SU-DHL-6 (cell line): ENCODE results near the gene AP3B2.

Experiments used
- H2AFZ ChIP-seq: fragments of 200-600 bp; sonication (generic); 2 replicates; pipeline ENCODE4 v1.6.1; 2014; ENCODE audit warnings: low read depth, mild to moderate bottlenecking, moderate library complexity, mixed read lengths, antibody characterized with exemption, low read length; ENCODE audit not compliant: severe bottlenecking
- H3F3A ChIP-seq: fragments of 200-600 bp; shearing (Covaris generic); 2 replicates; pipeline ENCODE4 v1.6.0; 2016; ENCODE audit warnings: antibody characterized with exemption, mild to moderate bottlenecking; ENCODE audit not compliant: insufficient read depth
- H3K27ac ChIP-seq: fragments of 200-600 bp; sonication (generic); 2 replicates; pipeline ENCODE4 v1.5.1; 2016; ENCODE audit warnings: low read depth, mild to moderate bottlenecking, low read length, moderate library complexity, mixed read lengths
- H3K27me3 ChIP-seq: fragments of 200-600 bp; sonication (generic), shearing (Covaris generic); 2 replicates; pipeline ENCODE4 v1.6.0; 2014; ENCODE audit warnings: mild to moderate bottlenecking, low read length
- H3K36me3 ChIP-seq: fragments of 200-600 bp; sonication (generic); 2 replicates; pipeline ENCODE4 v1.6.1; 2014; ENCODE audit warnings: mild to moderate bottlenecking, low read length, mixed read lengths
- H3K4me2 ChIP-seq: fragments of 300-600, 200-600 bp; shearing (Covaris generic), sonication (generic); 2 replicates; pipeline ENCODE4 v1.6.0; 2014; ENCODE audit warnings: low read length, low read depth, mild to moderate bottlenecking; ENCODE audit not compliant: poor library complexity, severe bottlenecking
- H3K4me3 ChIP-seq: fragments of 200-600 bp; sonication (generic); 2 replicates; pipeline ENCODE4 v1.5.1; 2014; ENCODE audit warnings: antibody characterized with exemption, low read length, mild to moderate bottlenecking, mixed read lengths; ENCODE audit not compliant: insufficient read depth, poor library complexity, severe bottlenecking
- H3K79me2 ChIP-seq: fragments of 200-600 bp; sonication (generic); 2 replicates; pipeline ENCODE4 v1.6.1; 2014; ENCODE audit warnings: mild to moderate bottlenecking, low read length, moderate library complexity; ENCODE audit not compliant: insufficient read depth
- H3K9ac ChIP-seq: fragments of 200-600 bp; sonication (generic); 2 replicates; pipeline ENCODE4 v1.7.0; 2014; ENCODE audit warnings: mild to moderate bottlenecking, low read length
- H3K9me2 ChIP-seq: fragments of 200-600 bp; sonication (generic); replicated peaks from 2 replicates; pipeline ENCODE4 v1.6.1; 2014; ENCODE audit warnings: low read length; ENCODE audit not compliant: insufficient read depth
- H3K9me3 ChIP-seq: fragments of 200-600 bp; sonication (generic); 2 replicates; pipeline ENCODE4 v1.6.1; 2014; ENCODE audit warnings: low read length, mixed read lengths; ENCODE audit not compliant: insufficient read depth
- H4K20me1 ChIP-seq: fragments of 200-600 bp; sonication (generic); 2 replicates; pipeline ENCODE4 v1.6.1; 2014; ENCODE audit warnings: low read depth, mild to moderate bottlenecking, antibody characterized with exemption, low read length, moderate library complexity, mixed read lengths
- EZH2phosphoT487 ChIP-seq: fragments of 200-600 bp; sonication (generic), shearing (Covaris generic); conservative IDR thresholded peaks from 2 replicates; pipeline ENCODE4 v1.6.1; 2018; ENCODE audit warnings: mild to moderate bottlenecking, antibody characterized with exemption, low read length, moderate library complexity, mixed read lengths
- TF ChIP-seq, protein P1 (sequence below): fragments of 200-600 bp; sonication (generic); IDR thresholded peaks from one replicate; pipeline ENCODE4 v1.5.1; 2017; ENCODE audit warnings: antibody characterized with exemption, mild to moderate bottlenecking, low read length, moderate library complexity; ENCODE audit not compliant: insufficient read depth, poor library complexity, severe bottlenecking

AP3B2 gene, protein sequence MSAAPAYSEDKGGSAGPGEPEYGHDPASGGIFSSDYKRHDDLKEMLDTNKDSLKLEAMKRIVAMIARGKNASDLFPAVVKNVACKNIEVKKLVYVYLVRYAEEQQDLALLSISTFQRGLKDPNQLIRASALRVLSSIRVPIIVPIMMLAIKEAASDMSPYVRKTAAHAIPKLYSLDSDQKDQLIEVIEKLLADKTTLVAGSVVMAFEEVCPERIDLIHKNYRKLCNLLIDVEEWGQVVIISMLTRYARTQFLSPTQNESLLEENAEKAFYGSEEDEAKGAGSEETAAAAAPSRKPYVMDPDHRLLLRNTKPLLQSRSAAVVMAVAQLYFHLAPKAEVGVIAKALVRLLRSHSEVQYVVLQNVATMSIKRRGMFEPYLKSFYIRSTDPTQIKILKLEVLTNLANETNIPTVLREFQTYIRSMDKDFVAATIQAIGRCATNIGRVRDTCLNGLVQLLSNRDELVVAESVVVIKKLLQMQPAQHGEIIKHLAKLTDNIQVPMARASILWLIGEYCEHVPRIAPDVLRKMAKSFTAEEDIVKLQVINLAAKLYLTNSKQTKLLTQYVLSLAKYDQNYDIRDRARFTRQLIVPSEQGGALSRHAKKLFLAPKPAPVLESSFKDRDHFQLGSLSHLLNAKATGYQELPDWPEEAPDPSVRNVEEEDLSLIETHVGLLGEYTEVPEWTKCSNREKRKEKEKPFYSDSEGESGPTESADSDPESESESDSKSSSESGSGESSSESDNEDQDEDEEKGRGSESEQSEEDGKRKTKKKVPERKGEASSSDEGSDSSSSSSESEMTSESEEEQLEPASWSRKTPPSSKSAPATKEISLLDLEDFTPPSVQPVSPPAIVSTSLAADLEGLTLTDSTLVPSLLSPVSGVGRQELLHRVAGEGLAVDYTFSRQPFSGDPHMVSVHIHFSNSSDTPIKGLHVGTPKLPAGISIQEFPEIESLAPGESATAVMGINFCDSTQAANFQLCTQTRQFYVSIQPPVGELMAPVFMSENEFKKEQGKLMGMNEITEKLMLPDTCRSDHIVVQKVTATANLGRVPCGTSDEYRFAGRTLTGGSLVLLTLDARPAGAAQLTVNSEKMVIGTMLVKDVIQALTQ

DNA sequence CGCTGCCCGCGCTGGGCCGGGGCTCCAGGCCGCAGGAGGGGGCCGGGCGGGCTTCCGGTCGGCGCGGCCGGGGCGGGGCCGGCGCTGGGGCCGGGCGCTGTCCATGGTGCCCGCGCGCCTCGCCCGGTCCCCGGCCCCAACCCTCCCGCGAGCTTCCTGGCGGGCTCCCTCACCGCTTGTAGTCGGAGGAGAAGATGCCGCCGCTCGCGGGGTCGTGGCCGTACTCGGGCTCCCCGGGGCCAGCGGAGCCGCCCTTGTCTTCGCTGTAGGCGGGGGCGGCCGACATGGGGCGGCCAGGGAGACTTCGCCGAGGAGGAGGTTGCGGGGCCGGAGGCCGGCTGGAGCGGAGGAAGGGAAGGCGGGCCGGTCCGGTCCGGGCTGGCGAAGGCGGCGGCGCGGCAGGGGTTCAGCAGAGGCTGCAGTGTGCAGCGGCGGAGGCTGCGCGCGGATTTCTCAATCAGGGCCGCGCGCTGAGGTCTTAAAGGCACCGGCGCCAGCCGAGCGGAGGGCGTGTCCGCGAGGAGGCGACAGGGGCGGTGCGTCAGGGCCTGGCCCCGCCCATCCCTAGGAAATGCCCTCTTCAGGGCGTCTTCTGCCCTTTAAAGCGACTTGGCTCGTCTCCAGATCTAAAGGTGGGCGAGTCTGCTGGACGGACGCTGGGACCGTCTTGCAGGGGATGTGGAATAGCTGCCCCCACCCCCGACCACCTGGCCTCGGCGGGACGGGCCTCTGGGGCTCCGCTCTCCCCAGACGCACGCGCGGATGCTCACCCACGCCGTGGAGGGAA lies at the start of gene AP3B2:
TSS of gene AP3B2 (minus strand) at position 455 of the 787 bp plus-strand sequence. CDS start at position 286, 169 bp downstream.
- Histone ChIP-seq H3K36me3 (no peaks in the 10 kb centered on the region), H3K9me2 (no peaks in the 10 kb centered on the region), H4K20me1 (no peaks in the 10 kb centered on the region), H2AFZ (peak within 1 kb of the TSS; percentile 94), H3K9me3 (no peaks in the 10 kb centered on the region), H3K4me3 (peak within 1 kb of the TSS; percentile 80), H3K4me2 (peak within 1 kb of the TSS; percentile 94), H3K27me3 (no peaks in the 10 kb centered on the region), H3F3A (no peaks in the 10 kb centered on the region), H3K27ac (no peak within 1 kb of the TSS), H3K9ac (peak within 1 kb of the TSS; percentile 39; the same call in 1 of the 2 replicates), H3K79me2 (no peaks in the 10 kb centered on the region)
- TF ChIP-seq, protein P1, sequence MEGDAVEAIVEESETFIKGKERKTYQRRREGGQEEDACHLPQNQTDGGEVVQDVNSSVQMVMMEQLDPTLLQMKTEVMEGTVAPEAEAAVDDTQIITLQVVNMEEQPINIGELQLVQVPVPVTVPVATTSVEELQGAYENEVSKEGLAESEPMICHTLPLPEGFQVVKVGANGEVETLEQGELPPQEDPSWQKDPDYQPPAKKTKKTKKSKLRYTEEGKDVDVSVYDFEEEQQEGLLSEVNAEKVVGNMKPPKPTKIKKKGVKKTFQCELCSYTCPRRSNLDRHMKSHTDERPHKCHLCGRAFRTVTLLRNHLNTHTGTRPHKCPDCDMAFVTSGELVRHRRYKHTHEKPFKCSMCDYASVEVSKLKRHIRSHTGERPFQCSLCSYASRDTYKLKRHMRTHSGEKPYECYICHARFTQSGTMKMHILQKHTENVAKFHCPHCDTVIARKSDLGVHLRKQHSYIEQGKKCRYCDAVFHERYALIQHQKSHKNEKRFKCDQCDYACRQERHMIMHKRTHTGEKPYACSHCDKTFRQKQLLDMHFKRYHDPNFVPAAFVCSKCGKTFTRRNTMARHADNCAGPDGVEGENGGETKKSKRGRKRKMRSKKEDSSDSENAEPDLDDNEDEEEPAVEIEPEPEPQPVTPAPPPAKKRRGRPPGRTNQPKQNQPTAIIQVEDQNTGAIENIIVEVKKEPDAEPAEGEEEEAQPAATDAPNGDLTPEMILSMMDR, result no peak
- no peak for TF ChIP-seq EZH2phosphoT487

DNA sequence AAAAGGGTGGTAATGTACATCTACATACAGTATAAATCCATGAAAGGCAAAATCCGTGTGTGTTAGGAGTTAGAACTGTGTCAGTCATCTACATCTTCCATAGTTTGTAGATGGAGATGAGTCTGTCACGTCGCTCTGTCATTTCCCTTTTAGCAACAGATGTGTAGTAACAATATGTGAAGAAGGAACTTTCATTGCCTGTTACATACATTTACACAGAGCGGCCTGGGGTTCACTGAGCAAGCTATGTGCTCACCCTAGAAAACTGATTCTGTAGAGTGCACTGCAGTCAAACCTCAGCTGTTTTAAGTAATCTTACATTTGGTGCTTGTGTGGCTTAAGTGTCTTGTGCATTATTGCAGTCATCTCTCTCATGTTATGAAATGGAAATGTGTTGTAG lies 41.6 kb upstream of the AP3B2 start:
- peak overlapping the region; percentile 84 for H3K4me3 ChIP-seq
- no peak overlapping the region for H2AFZ ChIP-seq

More for the DNA sequence above, 41.6 kb upstream of the AP3B2 start:
- H3K9me3 ChIP-seq, result no peaks in the 10 kb centered on the region
- peak overlapping the region; percentile 67 for H3K9ac ChIP-seq
- peaks cover 63% of the 10 kb centered on the region for H3K79me2 ChIP-seq
- peaks cover 23% of the 10 kb centered on the region for H3K36me3 ChIP-seq
- H3K9me2 ChIP-seq, result no peaks in the 10 kb centered on the region
- no peak for TF ChIP-seq EZH2phosphoT487
- TF ChIP-seq, protein P1, result no peak
- no peaks in the 10 kb centered on the region for H3K27me3 ChIP-seq
- H3K27ac ChIP-seq, result peak overlapping the region; percentile 61
- H3F3A ChIP-seq, result peaks cover 18% of the 10 kb centered on the region; the same call in 1 of the 2 replicates
- peaks cover 19% of the 10 kb centered on the region; the same call in 1 of the 2 replicates for H4K20me1 ChIP-seq
- H3K4me2 ChIP-seq, result peak overlapping the region; percentile 85
